Skin of body (tissue), 2 donors: ENCODE results near the gene MYRIP. TPM values are rescaled to one million over a fixed set of nuclear protein-coding genes. Genes with fewer than 3 reads are reported as not detected.

ENCODE experiments used
- DNase-seq: peaks from one replicate; lab custom pipeline; 2025; lab: John Stamatoyannopoulos, UW
- total RNA-seq: library from RNA; depleted of rRNA; stranded (reverse); fragments of >200 nt; gene quantifications from one replicate; pipeline ENCODE4 v1.2.3, GENCODE V29; 2014

Gene MYRIP
- total RNA-seq, 1 donor from 2014 or later, result 0.99 TPM

GRCh38 chr3:40179016-40179415, 369.6 kb downstream of the MYRIP start:
- DNase-seq, result peak; percentile 51

GRCh38 chr3:40181182-40181581, 371.8 kb downstream of the MYRIP start:
- no peak for DNase-seq

GRCh38 chr3:40185029-40185695, 375.8 kb downstream of the MYRIP start:
- no peak for DNase-seq

DNA sequence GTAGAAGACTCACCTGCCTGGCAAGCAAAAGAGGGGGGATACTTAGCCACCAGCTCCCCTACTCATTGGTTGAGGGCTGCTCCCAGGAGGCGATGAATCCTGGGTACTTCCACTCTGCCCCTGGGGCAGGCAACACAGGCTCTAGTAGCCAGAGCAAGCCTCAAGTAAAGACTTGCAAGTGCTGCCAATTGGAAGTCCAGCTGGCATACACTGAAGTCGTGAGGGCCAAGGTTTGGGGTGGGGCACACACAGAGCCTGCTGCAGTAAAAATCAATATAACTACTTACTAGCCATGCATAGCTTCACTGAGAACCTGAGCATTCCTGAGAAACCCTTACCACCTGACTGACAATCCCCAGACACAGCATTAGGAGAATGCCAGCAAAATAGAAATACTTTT, 377.1 kb downstream of the MYRIP start:
- DNase-seq, result no peak

GRCh38 chr3:40187945-40188344, 378.5 kb downstream of the MYRIP start:
- DNase-seq, result no peak

DNA sequence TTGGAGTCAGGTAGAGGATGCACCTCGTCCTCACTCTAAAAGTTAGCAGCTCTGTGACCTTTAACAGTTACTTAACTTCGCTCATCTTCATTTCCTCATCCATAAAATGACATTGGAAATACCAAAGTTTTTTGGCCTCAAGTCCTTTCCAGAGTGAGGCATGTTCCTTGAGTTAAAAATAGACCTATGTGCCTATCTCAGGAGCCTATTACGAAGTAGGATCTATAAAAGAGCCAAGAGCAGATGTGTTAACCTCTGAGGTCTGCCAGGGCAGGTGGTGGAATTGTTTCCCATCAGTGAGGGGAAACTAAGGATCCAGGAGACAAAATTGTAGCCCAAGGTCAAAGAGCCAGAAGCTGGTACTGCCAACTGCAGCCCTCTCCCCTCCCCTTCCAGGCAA, 379.7 kb downstream of the MYRIP start:
- DNase-seq, result no peak

GRCh38 chr3:40190056-40190455, 380.6 kb downstream of the MYRIP start:
- DNase-seq, result no peak

DNA sequence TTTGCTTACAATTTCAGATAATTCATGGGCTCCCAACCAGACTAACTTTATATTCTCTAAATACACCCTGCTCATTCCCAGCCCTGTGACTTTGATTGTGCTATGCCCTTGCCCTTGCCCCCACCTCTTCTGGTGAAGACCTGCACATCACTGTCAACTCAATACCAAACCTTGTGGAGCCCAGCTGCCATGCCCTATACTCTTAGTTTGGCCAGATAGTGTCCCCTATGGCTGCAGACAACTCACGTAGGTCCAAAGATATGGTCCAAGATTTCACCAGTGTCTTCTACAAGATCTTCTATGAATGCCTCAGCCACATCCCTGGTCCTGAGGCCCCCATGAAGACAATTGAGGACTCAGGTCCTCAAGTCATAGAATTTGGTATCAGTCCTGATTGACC, 381.8 kb downstream of the MYRIP start:
- no peak for DNase-seq

DNA sequence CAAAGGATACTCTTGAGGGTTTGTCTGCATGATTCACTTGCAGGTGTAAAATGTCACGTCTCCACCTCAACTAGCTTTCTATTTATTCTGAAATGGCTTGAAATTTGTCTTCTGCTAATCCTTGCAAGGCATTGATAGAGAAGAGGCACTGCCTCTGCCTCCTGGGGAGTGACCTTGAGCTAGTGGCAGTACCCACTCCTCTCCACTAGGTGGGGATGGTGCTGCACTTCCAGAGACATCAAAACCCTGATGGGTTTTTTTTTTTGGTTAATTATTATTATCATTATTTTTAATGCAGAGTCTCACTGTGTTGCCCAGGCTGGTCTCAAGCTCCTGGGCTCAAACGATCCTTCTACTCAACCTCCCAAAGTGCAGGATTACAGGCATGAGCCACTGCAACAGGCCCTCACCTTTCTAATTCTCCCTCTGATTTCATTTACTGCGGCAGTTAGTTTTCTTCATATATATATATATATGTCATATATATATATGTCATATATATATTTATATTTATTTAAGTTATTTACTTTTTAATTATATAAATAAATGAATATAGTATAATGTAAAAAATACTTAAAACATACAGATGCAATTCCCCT, 382.5 kb downstream of the MYRIP start:
- no peak for DNase-seq

DNA sequence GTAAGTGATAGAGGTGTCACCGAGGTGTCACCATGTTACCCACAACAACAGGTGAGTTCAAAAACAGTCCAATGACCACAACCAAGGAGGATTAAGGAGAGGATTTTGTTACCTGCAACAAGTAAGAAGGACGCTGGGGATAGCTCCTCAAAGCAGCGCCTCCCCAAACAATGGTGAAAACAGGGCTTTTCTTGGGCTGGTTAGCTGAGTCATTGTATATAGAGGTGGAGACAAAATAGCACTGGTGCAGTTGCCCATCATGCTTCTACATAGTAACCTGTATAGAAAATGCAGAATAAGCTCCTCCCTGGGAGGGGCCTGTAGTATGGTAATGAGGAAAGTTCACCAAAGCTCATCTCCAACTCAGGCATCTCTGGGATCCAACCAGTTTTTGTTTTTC, 383.2 kb downstream of the MYRIP start:
- DNase-seq, result no peak

GRCh38 chr3:40196966-40197365, 387.6 kb downstream of the MYRIP start:
- no peak for DNase-seq

GRCh38 chr3:40200692-40201316, 391.4 kb downstream of the MYRIP start:
- DNase-seq, result no peak

GRCh38 chr3:40201770-40202169, 392.4 kb downstream of the MYRIP start:
- no peak for DNase-seq

- no peak for DNase-seq
These were observed 397.1 kb downstream of the MYRIP start for GRCh38 chr3:40206522-40206921.

- DNase-seq, result no peak
These were observed 398.4 kb downstream of the MYRIP start for GRCh38 chr3:40207796-40208195.

DNA sequence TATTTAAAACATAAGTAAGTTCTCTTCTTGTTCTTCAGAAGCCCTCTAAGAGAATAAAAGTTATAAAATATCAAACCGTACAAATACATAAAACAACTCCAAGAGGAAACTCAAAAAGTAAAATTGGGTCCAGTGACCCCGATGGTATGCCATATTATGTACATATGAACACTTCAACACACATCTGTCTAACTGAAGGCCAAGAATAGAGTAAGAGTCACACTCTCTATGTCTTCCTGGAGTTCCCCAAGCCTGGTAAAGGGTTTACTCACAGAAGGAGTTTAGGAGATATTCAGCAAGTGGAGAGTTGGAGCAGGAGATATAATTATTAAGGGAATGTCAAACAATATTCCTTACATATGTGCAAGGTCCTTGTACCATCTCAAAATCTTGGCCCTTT, 398.8 kb downstream of the MYRIP start:
- no peak for DNase-seq

DNA sequence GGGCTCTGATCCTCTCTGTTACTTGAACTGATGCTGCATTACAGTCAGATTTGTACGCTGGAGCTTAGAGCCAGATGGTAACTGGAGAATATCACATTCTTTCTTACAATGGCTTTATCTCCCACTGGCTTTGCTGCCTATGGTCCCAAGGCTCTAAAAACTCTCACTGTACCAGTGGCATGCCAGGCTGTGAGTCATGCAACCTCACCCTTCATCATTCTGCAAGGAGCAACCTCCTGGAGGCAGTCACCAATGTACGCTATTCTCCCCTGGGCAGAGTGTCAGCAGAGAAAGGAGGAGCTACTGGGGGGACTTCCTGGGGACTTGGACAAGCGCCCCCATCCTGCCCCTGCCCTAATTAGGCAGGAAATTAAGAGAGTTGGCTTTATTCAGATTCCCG, 402.2 kb downstream of the MYRIP start:
- DNase-seq, result no peak

- no peak for DNase-seq
These were observed 404.1 kb downstream of the MYRIP start for GRCh38 chr3:40213556-40213955.

DNA sequence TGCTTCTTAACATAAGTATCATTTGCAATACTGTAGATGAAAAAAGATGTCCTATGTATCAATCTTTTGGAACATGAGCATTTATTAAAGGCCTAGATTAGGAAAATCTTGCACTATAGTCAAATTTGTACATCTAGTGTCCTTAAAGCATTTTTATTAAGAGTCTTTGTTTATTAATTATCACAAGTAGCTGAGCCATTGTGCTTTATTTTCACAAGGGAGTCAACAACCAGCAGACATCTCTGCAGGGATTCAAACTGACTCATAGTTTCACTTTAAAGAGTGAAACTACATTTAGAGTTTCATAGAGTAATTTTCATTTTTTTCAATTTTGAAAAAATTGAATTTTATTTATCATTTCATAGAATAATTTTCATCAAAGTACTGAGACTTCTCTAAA, 405.6 kb downstream of the MYRIP start:
- DNase-seq, result no peak

- DNase-seq, result no peak
These were observed 407.1 kb downstream of the MYRIP start for GRCh38 chr3:40216471-40216870.

- no peak for DNase-seq
These were observed 414.4 kb downstream of the MYRIP start for GRCh38 chr3:40223856-40224255.

DNA sequence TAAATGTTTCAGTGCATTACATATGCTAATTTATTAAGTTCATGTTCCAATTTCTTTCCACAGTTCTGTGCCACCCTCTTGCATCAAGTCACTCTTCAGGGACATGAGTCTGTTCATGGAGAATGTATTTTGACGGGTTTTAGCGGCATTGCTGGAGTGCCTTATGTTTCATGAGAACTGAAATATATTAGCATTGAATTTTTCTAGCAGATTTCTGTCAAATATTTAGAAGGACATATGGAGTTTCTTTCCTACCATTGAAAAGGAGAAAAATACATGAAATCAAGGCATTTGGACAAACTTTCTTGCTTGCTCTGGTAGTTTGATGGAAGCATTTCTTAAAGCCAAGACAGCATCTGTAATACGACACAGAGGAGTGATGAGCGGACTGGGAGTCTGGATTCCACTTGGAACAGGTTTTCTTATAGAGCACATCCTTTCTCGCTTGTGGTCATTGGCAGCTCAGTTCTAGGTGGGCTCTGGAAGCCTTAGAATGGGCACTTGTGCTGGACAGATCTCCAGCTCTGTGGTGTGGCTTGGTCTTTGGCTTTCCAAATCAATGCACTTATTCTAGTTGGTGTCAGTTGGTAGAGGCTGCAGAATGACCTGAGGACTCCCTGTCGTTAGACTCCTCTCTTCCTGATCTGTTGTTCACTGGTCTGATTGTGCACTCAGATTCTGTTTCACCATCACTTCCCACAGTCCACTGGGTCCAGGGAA, 415.5 kb downstream of the MYRIP start:
- DNase-seq, result no peak
